HL-60 (cell line): Measurements from ENCODE around the gene FKBP1B.

ENCODE experiments used
- GABPA ChIP-seq: IDR thresholded peaks from 2 replicates; pipeline ENCODE4 v1.6.1; 2012; ENCODE audit warnings: low read depth
- POLR2AphosphoS5 ChIP-seq: IDR thresholded peaks from 2 replicates; pipeline ENCODE4 v1.6.1; 2012; ENCODE audit warnings: low read depth
- REST ChIP-seq: IDR thresholded peaks from 2 replicates; pipeline ENCODE4 v1.6.1; 2012; ENCODE audit warnings: low read depth; ENCODE audit not compliant: insufficient replicate concordance
- SPI1 ChIP-seq: IDR thresholded peaks from 2 replicates; pipeline ENCODE4 v1.6.1; 2012; ENCODE audit warnings: low read depth, mild to moderate bottlenecking, borderline replicate concordance
- TF ChIP-seq, protein P1 (sequence below): IDR thresholded peaks from one replicate; pipeline ENCODE4 v1.5.1; 2011; ENCODE audit warnings: low read length, control low read depth, inconsistent platforms; ENCODE audit not compliant: insufficient read depth

- TF ChIP-seq, protein P1, sequence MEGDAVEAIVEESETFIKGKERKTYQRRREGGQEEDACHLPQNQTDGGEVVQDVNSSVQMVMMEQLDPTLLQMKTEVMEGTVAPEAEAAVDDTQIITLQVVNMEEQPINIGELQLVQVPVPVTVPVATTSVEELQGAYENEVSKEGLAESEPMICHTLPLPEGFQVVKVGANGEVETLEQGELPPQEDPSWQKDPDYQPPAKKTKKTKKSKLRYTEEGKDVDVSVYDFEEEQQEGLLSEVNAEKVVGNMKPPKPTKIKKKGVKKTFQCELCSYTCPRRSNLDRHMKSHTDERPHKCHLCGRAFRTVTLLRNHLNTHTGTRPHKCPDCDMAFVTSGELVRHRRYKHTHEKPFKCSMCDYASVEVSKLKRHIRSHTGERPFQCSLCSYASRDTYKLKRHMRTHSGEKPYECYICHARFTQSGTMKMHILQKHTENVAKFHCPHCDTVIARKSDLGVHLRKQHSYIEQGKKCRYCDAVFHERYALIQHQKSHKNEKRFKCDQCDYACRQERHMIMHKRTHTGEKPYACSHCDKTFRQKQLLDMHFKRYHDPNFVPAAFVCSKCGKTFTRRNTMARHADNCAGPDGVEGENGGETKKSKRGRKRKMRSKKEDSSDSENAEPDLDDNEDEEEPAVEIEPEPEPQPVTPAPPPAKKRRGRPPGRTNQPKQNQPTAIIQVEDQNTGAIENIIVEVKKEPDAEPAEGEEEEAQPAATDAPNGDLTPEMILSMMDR: no peak
- TF ChIP-seq SPI1: no peak
- TF ChIP-seq POLR2AphosphoS5: no peak
- no peak for TF ChIP-seq REST
- no peak for TF ChIP-seq GABPA
These were observed 36.7 kb downstream of the FKBP1B start for GRCh38 chr2:24086241-24086640.
